HepG2 (cell line): ENCODE measurements around the gene SMNDC1. TPM values are rescaled to one million over a fixed set of nuclear protein-coding genes. Genes with fewer than 3 reads are reported as not detected.

Experiments
- ATAC-seq: fragments of 200-7000 bp; cut with Tn5 transposase; 3 replicates; pipeline ENCODE4 v1.9.1; 2020; ENCODE audit warnings: mild to moderate bottlenecking, moderate library complexity
- BruUV-seq: library from RNA; stranded (reverse); fragments of 400-500 nt; replicated peaks from 2 replicates; lab custom pipeline; 2021; lab: Mats Ljungman, UMichigan
- CTCF ChIA-PET: fragments of 300-600 bp; formaldehyde crosslinking; extraction: SDS; loops from one replicate; lab custom pipeline; 2021; ENCODE audit warnings: low total read pairs, inconsistent platforms, low intra/inter-chr PET ratio; lab: Yijun Ruan, JAX
- POLR2A ChIA-PET: fragments of 350-600 bp; sonication (Branson Sonifier 250); formaldehyde crosslinking; loops from one replicate; lab custom pipeline; 2020; ENCODE audit warnings: antibody characterized with exemption, inconsistent platforms; lab: Yijun Ruan, JAX
- DNase-seq: peaks from one replicate; pipeline ENCODE4 v3.0.0-alpha.2; 2015; ENCODE audit warnings: low spot score
- FAIRE-seq: peaks from 3 replicates; lab custom pipeline; 2011; peaks lifted over from hg19 to GRCh38; lab: Jason Lieb, UNC
- H2AFZ ChIP-seq: one replicate; pipeline ENCODE4 v1.6.1; 2011; ENCODE audit warnings: low read length, inconsistent platforms
- H3K27ac ChIP-seq: fragments of 300-600 bp; 3 replicates; pipeline ENCODE4 v1.8.0; 2011; ENCODE audit warnings: mixed run types, mild to moderate bottlenecking, mixed read lengths, low read length, inconsistent platforms; ENCODE audit not compliant: insufficient read depth; ENCODE audit errors: extremely low read length
- H3K27me3 ChIP-seq, 2 experiments: fragments of 200-600 bp in 1 of 2; 2 replicates in 1 of 2; 3 replicates in 1 of 2; pipeline versions ENCODE4 v1.6.0 to v1.8.0; 2011; ENCODE audit warnings: low read length in 2 of 2, mild to moderate bottlenecking in 2 of 2, moderate library complexity in 2 of 2, inconsistent platforms in 1 of 2; ENCODE audit not compliant: insufficient read depth in 2 of 2, control insufficient read depth in 1 of 2
- H3K36me3 ChIP-seq, 2 experiments: fragments of 200-600 bp in 1 of 2; replicated peaks in 1 of 2; 2 replicates in 1 of 2; 3 replicates in 1 of 2; pipeline versions ENCODE4 v1.5.1 to v1.8.0; 2011; ENCODE audit warnings: low read length in 2 of 2, inconsistent platforms in 1 of 2; ENCODE audit not compliant: insufficient read depth in 2 of 2, control insufficient read depth in 1 of 2
- H3K4me1 ChIP-seq: 2 replicates; pipeline ENCODE4 v1.5.1; 2012; ENCODE audit warnings: low read length, inconsistent platforms; ENCODE audit not compliant: insufficient read depth
- H3K4me2 ChIP-seq: 2 replicates; pipeline ENCODE4 v1.6.0; 2011; ENCODE audit warnings: low read depth, low read length, inconsistent platforms
- H3K4me3 ChIP-seq, 3 experiments: fragments of 200-600 bp in 1 of 3; sonication (generic), shearing (Covaris generic) in 1 of 3; replicated peaks in 1 of 3; 2 replicates each; pipeline ENCODE4 v1.5.1; 2011 to 2016; ENCODE audit warnings: low read length in 3 of 3, inconsistent platforms in 2 of 3, low read depth in 2 of 3, mild to moderate bottlenecking in 2 of 3, control low read depth in 1 of 3, mixed read lengths in 1 of 3; ENCODE audit not compliant: insufficient read depth in 1 of 3
- H3K79me2 ChIP-seq: one replicate; pipeline ENCODE4 v1.6.1; 2011; ENCODE audit warnings: low read length, inconsistent platforms; ENCODE audit not compliant: insufficient read depth
- H3K9ac ChIP-seq: 2 replicates; pipeline ENCODE4 v1.6.0; 2011; ENCODE audit warnings: mild to moderate bottlenecking, low read depth, low read length, inconsistent platforms; ENCODE audit not compliant: insufficient read depth
- H3K9me3 ChIP-seq: 2 replicates; pipeline ENCODE4 v1.5.1; 2012; ENCODE audit warnings: mild to moderate bottlenecking, low read length
- H4K20me1 ChIP-seq: 2 replicates; pipeline ENCODE4 v1.6.0; 2011; ENCODE audit warnings: inconsistent platforms, mild to moderate bottlenecking, low read length, moderate library complexity; ENCODE audit not compliant: insufficient read depth
- KAT8 ChIP-seq: IDR thresholded peaks from 2 replicates; pipeline ENCODE4 v1.6.1; 2016; ENCODE audit warnings: missing genetic modification reagents, missing compliant biosample characterization
- POLR2AphosphoS5 ChIP-seq: IDR thresholded peaks from 2 replicates; pipeline ENCODE4 v1.6.1; 2012; ENCODE audit warnings: low read depth, low read length
- ZNF619 ChIP-seq: sonication (generic); formaldehyde crosslinking; IDR thresholded peaks from 2 replicates; pipeline ENCODE4 v1.4.0; 2020; ENCODE audit warnings: mild to moderate bottlenecking, missing genetic modification reagents
- ZNF709 ChIP-seq: sonication (generic); formaldehyde crosslinking; IDR thresholded peaks from 2 replicates; pipeline ENCODE4 v1.5.0; 2020; ENCODE audit warnings: mild to moderate bottlenecking, missing genetic modification reagents
- ZNF816 ChIP-seq: sonication (generic); formaldehyde crosslinking; IDR thresholded peaks from 2 replicates; pipeline ENCODE4 v1.8.0; 2022; ENCODE audit warnings: missing genetic modification reagents, mild to moderate bottlenecking, borderline replicate concordance
- WGBS: methylation state at CpG from one replicate; pipeline ENCODE4 v1.1.6; 2017; ENCODE audit warnings: low lambda C conversion rate; 5-methylcytosine and 5-hydroxymethylcytosine counted together
- in situ Hi-C: cut with HindIII; loops from 2 replicates; pipeline ENCODE4 v1.10.0; 2017; ENCODE audit warnings: low pct_unique_long_range_greater_than_20kb; ENCODE audit not compliant: extremely low pct_ligation_motif_present
- intact Hi-C: fragments of 100-400 bp; cut with micrococcal nuclease; formaldehyde crosslinking; loops from one replicate; pipeline ENCODE4 v1.10.0; 2022; ENCODE audit not compliant: unreplicated experiment
- polyA plus RNA-seq, 8 experiments: library from polyadenylated mRNA; depleted of rRNA in 3 of 8; stranded (reverse) in 7 of 8; unstranded in 1 of 8; fragments of >200 nt; fragmentation: Illumina TruSeq in 4 of 8; extraction: Trizol in 4 of 8; gene quantifications; 2 replicates each; pipeline versions ENCODE4 v1.2.1 to v1.2.3, GENCODE V29; 2011 to 2016; ENCODE audit warnings: low read depth in 4 of 8, missing spikeins in 1 of 8, mixed read lengths in 1 of 8; ENCODE audit not compliant: insufficient read depth in 1 of 8
- total RNA-seq, 5 experiments: library from RNA; depleted of rRNA; stranded (reverse); fragments of >200 nt; fragmentation: Illumina TruSeq; extraction: Trizol; gene quantifications; 2 replicates each; pipeline ENCODE4 v1.2.3, GENCODE V29; 2016; ENCODE audit warnings: low read depth in 1 of 5
- TF ChIP-seq, protein P1 (sequence below): IDR thresholded peaks from 2 replicates; pipeline ENCODE4 v1.6.1; 2016; ENCODE audit warnings: control low read depth
- TF ChIP-seq, protein P2 (sequence below): sonication (generic); formaldehyde crosslinking; IDR thresholded peaks from 2 replicates; pipeline ENCODE4 v1.4.0; 2020; ENCODE audit warnings: missing genetic modification reagents, mild to moderate bottlenecking, borderline replicate concordance

The SMNDC1 gene
- total and polyA plus RNA-seq, 2 of the 13 experiments (the other 11 are each of a cell fraction or from before 2014, with no cell fraction given) = 7.8 to 8.9 TPM

DNA sequence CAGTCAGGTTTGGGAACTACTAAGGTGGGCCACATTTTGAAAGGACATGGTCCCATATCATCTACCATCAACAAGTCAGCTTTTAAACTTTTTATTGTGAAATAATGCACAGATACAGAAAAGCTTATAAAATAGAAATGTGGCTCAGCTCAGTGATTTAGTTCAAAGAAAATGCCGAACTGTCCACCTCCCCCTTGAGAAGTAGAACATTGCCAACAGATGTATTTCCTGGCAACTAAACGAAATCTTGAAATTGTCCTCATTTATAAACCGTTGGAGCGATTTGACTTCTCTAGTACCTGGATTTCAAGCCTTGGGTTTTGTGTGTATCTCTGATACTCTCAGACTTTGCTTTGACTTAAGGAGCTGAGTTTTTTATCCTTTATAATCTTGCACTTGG, 32.7 kb upstream of the SMNDC1 start:
- Histone ChIP-seq H3K27ac (no peak overlapping the region), H3K9ac (no peak overlapping the region), H3K79me2 (no peaks in the 10 kb centered on the region), H2AFZ (no peak overlapping the region), H3K9me3 (no peaks in the 10 kb centered on the region), H3K27me3 (peaks cover 0 to 18% of the 10 kb centered on the region in 2 experiments; a peak in 4 of 5 replicates), H3K4me2 (no peak overlapping the region), H3K36me3 (no peaks in the 10 kb centered on the region), H3K4me1 (no peaks in the 10 kb centered on the region), H3K4me3 (no peak overlapping the region), H4K20me1 (no peaks in the 10 kb centered on the region)
- in situ Hi-C loops (no loop called here), intact Hi-C loops (no loop called here)
- POLR2A ChIA-PET = no interaction called here
- WGBS = 0% methylated on average over 4 of the region's 4 CpGs
- no peak for FAIRE-seq
- no peak for DNase-seq
- CTCF ChIA-PET = no interaction called here
- BruUV-seq = no TSS peak
- ATAC-seq = no peak
- TF ChIP-seq, protein P1, sequence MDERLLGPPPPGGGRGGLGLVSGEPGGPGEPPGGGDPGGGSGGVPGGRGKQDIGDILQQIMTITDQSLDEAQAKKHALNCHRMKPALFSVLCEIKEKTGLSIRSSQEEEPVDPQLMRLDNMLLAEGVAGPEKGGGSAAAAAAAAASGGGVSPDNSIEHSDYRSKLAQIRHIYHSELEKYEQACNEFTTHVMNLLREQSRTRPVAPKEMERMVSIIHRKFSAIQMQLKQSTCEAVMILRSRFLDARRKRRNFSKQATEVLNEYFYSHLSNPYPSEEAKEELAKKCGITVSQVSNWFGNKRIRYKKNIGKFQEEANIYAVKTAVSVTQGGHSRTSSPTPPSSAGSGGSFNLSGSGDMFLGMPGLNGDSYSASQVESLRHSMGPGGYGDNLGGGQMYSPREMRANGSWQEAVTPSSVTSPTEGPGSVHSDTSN (CRISPR knock-in tag) = no peak
- TF ChIP-seq KAT8 = no peak
- TF ChIP-seq ZNF816 (CRISPR knock-in tag) = no peak
- TF ChIP-seq POLR2AphosphoS5 = no peak
- TF ChIP-seq ZNF619 (CRISPR knock-in tag) = no peak
- TF ChIP-seq, protein P2, sequence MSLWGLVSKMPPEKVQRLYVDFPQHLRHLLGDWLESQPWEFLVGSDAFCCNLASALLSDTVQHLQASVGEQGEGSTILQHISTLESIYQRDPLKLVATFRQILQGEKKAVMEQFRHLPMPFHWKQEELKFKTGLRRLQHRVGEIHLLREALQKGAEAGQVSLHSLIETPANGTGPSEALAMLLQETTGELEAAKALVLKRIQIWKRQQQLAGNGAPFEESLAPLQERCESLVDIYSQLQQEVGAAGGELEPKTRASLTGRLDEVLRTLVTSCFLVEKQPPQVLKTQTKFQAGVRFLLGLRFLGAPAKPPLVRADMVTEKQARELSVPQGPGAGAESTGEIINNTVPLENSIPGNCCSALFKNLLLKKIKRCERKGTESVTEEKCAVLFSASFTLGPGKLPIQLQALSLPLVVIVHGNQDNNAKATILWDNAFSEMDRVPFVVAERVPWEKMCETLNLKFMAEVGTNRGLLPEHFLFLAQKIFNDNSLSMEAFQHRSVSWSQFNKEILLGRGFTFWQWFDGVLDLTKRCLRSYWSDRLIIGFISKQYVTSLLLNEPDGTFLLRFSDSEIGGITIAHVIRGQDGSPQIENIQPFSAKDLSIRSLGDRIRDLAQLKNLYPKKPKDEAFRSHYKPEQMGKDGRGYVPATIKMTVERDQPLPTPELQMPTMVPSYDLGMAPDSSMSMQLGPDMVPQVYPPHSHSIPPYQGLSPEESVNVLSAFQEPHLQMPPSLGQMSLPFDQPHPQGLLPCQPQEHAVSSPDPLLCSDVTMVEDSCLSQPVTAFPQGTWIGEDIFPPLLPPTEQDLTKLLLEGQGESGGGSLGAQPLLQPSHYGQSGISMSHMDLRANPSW (CRISPR knock-in tag) = no peak
- TF ChIP-seq ZNF709 = no peak
